GM12875 (cell line): Measurements from ENCODE around the gene GPR157.

Experiments used
- H3K4me3 ChIP-seq: one replicate; pipeline ENCODE4 v1.5.1; 2011; ENCODE audit warnings: low read depth, low read length, control low read depth
- CTCF ChIP-seq: IDR thresholded peaks from 2 replicates; pipeline ENCODE4 v1.5.1; 2011; ENCODE audit warnings: low read depth, mild to moderate bottlenecking, control low read depth, inconsistent platforms, low read length, moderate library complexity, borderline replicate concordance; ENCODE audit not compliant: insufficient read depth

The GPR157 gene

GRCh38 chr1:9153152-9153551 is 24.2 kb upstream of the GPR157 start:
- no peak for TF ChIP-seq CTCF
- no peak overlapping the region for H3K4me3 ChIP-seq

GRCh38 chr1:9152535-9152934 is 23.6 kb upstream of the GPR157 start:
- TF ChIP-seq CTCF: no peak
- H3K4me3 ChIP-seq: no peak overlapping the region

- no peak for TF ChIP-seq CTCF
- H3K4me3 ChIP-seq: no peak overlapping the region
These were observed 22.5 kb upstream of the GPR157 start for GRCh38 chr1:9151328-9151860.

GRCh38 chr1:9150582-9151327 is 21.9 kb upstream of the GPR157 start:
- no peak for TF ChIP-seq CTCF
- H3K4me3 ChIP-seq: no peak overlapping the region

- TF ChIP-seq CTCF: no peak
These were observed 21.1 kb upstream of the GPR157 start for GRCh38 chr1:9149837-9150581.

GRCh38 chr1:9149151-9149550 is 20.2 kb upstream of the GPR157 start:
- H3K4me3 ChIP-seq: no peak overlapping the region
- TF ChIP-seq CTCF: no peak

More at GRCh38 chr1:9149837-9150581, 21.1 kb upstream of the GPR157 start:
- H3K4me3 ChIP-seq: no peak overlapping the region
